ENCODE results near the gene AMN1.

DNA sequence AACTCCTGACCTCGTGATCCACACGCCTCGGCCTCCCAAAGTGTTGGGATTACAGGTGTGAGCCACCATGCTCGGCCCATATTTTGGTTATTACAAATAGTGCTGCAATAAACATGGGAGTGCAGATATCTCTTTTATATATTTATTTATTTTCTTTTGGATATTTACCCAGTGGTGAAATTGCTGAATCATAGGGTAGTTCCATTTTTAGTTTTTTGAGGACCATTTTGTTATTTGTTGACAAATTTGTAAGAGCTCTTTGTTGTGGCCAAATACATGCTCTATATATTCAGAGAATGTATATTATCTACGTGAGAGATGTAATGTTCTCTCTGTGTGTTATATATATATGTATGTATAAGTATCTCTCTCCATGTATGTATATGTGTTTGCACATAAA, 15.9 kb downstream of the AMN1 start:
- TF ChIP-seq, protein P1, sequence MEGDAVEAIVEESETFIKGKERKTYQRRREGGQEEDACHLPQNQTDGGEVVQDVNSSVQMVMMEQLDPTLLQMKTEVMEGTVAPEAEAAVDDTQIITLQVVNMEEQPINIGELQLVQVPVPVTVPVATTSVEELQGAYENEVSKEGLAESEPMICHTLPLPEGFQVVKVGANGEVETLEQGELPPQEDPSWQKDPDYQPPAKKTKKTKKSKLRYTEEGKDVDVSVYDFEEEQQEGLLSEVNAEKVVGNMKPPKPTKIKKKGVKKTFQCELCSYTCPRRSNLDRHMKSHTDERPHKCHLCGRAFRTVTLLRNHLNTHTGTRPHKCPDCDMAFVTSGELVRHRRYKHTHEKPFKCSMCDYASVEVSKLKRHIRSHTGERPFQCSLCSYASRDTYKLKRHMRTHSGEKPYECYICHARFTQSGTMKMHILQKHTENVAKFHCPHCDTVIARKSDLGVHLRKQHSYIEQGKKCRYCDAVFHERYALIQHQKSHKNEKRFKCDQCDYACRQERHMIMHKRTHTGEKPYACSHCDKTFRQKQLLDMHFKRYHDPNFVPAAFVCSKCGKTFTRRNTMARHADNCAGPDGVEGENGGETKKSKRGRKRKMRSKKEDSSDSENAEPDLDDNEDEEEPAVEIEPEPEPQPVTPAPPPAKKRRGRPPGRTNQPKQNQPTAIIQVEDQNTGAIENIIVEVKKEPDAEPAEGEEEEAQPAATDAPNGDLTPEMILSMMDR (conservative IDR thresholded peaks at IDR 0.05; ENCODE audit: low read depth, low read length) = no peak
- no peak for TF ChIP-seq EZH2 (IDR thresholded peaks at IDR 0.05; ENCODE audit: borderline replicate concordance, low read depth, low read length, poor library complexity, severe bottlenecking)

Data from A673 (cell line).